ENCODE results near the gene INAVA. TPM values are rescaled to one million over a fixed set of nuclear protein-coding genes. Genes with fewer than 3 reads are reported as not detected.

The INAVA gene
- total RNA-seq, 1 donor from 2014 or later, result 185 TPM

GRCh38 chr1:200916152-200916551, 21.5 kb downstream of the INAVA start:
- TF ChIP-seq, protein P1, sequence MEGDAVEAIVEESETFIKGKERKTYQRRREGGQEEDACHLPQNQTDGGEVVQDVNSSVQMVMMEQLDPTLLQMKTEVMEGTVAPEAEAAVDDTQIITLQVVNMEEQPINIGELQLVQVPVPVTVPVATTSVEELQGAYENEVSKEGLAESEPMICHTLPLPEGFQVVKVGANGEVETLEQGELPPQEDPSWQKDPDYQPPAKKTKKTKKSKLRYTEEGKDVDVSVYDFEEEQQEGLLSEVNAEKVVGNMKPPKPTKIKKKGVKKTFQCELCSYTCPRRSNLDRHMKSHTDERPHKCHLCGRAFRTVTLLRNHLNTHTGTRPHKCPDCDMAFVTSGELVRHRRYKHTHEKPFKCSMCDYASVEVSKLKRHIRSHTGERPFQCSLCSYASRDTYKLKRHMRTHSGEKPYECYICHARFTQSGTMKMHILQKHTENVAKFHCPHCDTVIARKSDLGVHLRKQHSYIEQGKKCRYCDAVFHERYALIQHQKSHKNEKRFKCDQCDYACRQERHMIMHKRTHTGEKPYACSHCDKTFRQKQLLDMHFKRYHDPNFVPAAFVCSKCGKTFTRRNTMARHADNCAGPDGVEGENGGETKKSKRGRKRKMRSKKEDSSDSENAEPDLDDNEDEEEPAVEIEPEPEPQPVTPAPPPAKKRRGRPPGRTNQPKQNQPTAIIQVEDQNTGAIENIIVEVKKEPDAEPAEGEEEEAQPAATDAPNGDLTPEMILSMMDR (IDR thresholded peaks at IDR 0.05; ENCODE audit: insufficient read depth, low read length, poor library complexity, severe bottlenecking), result peak; percentile 43
- DNase-seq (ENCODE audit: low read depth), result no peak
- Histone ChIP-seq H3K36me3 (ENCODE audit: control insufficient read depth, insufficient read depth, low read length) (no peaks in the 10 kb centered on the region), H3K4me3 (ENCODE audit: low read depth, low read length) (no peak overlapping the region), H3K27me3 (ENCODE audit: control insufficient read depth, insufficient read depth, low read length) (no peaks in the 10 kb centered on the region)

DNA sequence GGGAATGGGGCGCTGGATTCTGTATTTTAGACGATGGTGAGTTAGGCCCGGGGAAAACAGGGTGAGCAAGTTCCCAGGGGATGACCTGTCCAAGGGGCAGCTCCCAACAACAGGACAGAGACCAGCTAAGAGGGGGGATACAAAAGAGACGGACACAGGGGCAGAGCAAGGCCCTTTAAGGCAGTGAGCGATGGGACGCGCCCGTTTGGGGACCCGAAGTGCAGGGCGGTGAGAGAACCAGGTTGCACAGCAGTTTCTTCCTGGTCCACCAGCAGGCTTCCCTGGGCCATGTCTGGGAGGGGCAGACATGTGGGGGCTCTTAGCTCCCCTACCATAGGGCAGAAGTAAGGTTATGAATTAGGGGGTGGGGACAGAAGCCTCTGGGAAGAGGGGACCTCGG, 22.0 kb downstream of the INAVA start:
- DNase-seq (ENCODE audit: low read depth), result no peak
- Histone ChIP-seq H3K36me3 (ENCODE audit: control insufficient read depth, insufficient read depth, low read length) (no peaks in the 10 kb centered on the region), H3K4me3 (ENCODE audit: low read depth, low read length) (no peak overlapping the region), H3K27me3 (ENCODE audit: control insufficient read depth, insufficient read depth, low read length) (no peaks in the 10 kb centered on the region)
- TF ChIP-seq, protein P1 (IDR thresholded peaks at IDR 0.05; ENCODE audit: insufficient read depth, low read length, poor library complexity, severe bottlenecking), result no peak

- no peak overlapping the region for H3K4me3 ChIP-seq (ENCODE audit: low read depth, low read length)
- no peak for DNase-seq (ENCODE audit: low read depth)
- TF ChIP-seq, protein P1 (IDR thresholded peaks at IDR 0.05; ENCODE audit: insufficient read depth, low read length, poor library complexity, severe bottlenecking), result no peak
- no peaks in the 10 kb centered on the region for H3K27me3 ChIP-seq (ENCODE audit: control insufficient read depth, insufficient read depth, low read length)
- H3K36me3 ChIP-seq (ENCODE audit: control insufficient read depth, insufficient read depth, low read length), result no peaks in the 10 kb centered on the region
Observed at GRCh38 chr1:200917291-200917817, 22.7 kb downstream of the INAVA start.

GRCh38 chr1:200918006-200918405, 23.3 kb downstream of the INAVA start:
- TF ChIP-seq, protein P1 (IDR thresholded peaks at IDR 0.05; ENCODE audit: insufficient read depth, low read length, poor library complexity, severe bottlenecking), result no peak
- no peak for DNase-seq (ENCODE audit: low read depth)
- H3K36me3 ChIP-seq (ENCODE audit: control insufficient read depth, insufficient read depth, low read length), result no peaks in the 10 kb centered on the region
- H3K4me3 ChIP-seq (ENCODE audit: low read depth, low read length), result no peak overlapping the region
- no peaks in the 10 kb centered on the region for H3K27me3 ChIP-seq (ENCODE audit: control insufficient read depth, insufficient read depth, low read length)

DNA sequence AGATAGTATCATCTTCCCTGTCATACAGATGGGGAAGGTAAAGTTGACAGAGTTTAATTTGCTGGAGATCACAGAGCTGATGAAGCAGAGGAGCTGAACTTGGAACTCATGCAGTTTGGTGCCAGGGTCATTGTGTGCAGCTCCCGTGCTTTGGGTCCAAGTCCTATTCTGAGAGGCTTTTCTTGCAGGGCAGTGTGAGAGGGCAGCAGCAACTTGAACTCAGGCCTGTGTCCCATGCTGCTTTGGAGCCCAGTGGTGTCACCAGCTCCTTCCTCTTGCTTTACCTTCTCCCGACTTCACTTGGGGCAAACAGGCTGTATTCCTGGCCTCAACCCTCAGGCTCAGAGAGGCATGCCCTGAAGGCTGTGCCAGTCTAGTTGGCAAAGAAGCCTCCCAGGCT, 24.7 kb downstream of the INAVA start:
- no peak overlapping the region for H3K4me3 ChIP-seq (ENCODE audit: low read depth, low read length)
- H3K36me3 ChIP-seq (ENCODE audit: control insufficient read depth, insufficient read depth, low read length), result no peaks in the 10 kb centered on the region
- H3K27me3 ChIP-seq (ENCODE audit: control insufficient read depth, insufficient read depth, low read length), result no peaks in the 10 kb centered on the region
- no peak for DNase-seq (ENCODE audit: low read depth)
- TF ChIP-seq, protein P1 (IDR thresholded peaks at IDR 0.05; ENCODE audit: insufficient read depth, low read length, poor library complexity, severe bottlenecking), result no peak

GRCh38 chr1:200921571-200922110, 26.9 kb downstream of the INAVA start:
- Histone ChIP-seq H3K36me3 (ENCODE audit: control insufficient read depth, insufficient read depth, low read length) (no peaks in the 10 kb centered on the region), H3K4me3 (ENCODE audit: low read depth, low read length) (no peak overlapping the region), H3K27me3 (ENCODE audit: control insufficient read depth, insufficient read depth, low read length) (no peaks in the 10 kb centered on the region)
- TF ChIP-seq, protein P1 (IDR thresholded peaks at IDR 0.05; ENCODE audit: insufficient read depth, low read length, poor library complexity, severe bottlenecking), result no peak
- no peak for DNase-seq (ENCODE audit: low read depth)

All from kidney epithelial cell (primary cell).